Stimulated activated CD8-positive, alpha-beta memory T cell treated with anti-CD3 and anti-CD28 coated beads, Interleukin-7, amount 100 ng/mL, for 48 hours (primary cell): ENCODE results near the gene NR2C2AP.
A peak's percentile ranks its signal among the peaks of the same experiment; 100 is the strongest.

Experiments
- DNase-seq, 2 donors: peaks; one replicate each; pipeline ENCODE4 v3.0.0-alpha.2; 2020; ENCODE audit warnings: low read depth in 1 of 2; ENCODE audit errors: extremely low read depth in 1 of 2

The NR2C2AP gene

GRCh38 chr19:19215792-19216191, 12.6 kb upstream of the NR2C2AP start:
- no peak for DNase-seq

- no peak for DNase-seq
Measured at GRCh38 chr19:19214892-19215291, 11.7 kb upstream of the NR2C2AP start.

- DNase-seq, result no peak
Measured at GRCh38 chr19:19214159-19214490, 10.9 kb upstream of the NR2C2AP start.

GRCh38 chr19:19213426-19214158, 10.4 kb upstream of the NR2C2AP start:
- DNase-seq, result no peak

- DNase-seq, result no peak
Measured at GRCh38 chr19:19212916-19213315, 9.7 kb upstream of the NR2C2AP start.

GRCh38 chr19:19211499-19212420, 8.5 kb upstream of the NR2C2AP start, which contains the start of gene NCAN:
Gene NCAN (plus strand): TSS chr19:19211958. CDS start chr19:19216954, 4,996 bp downstream.
- no peak for DNase-seq

GRCh38 chr19:19209372-19209771, 6.2 kb upstream of the NR2C2AP start:
- DNase-seq, result no peak

GRCh38 chr19:19207637-19208572, 4.7 kb upstream of the NR2C2AP start:
- no peak for DNase-seq

- no peak for DNase-seq
Measured at GRCh38 chr19:19206938-19207337, 3.7 kb upstream of the NR2C2AP start.

- no peak for DNase-seq
Measured at GRCh38 chr19:19205416-19206410, 2.5 kb upstream of the NR2C2AP start.

GRCh38 chr19:19204181-19204580, 967 bp upstream of the NR2C2AP start:
- DNase-seq, result no peak

GRCh38 chr19:19202707-19203011, 555 bp downstream of the NR2C2AP start:
- no peak for DNase-seq

GRCh38 chr19:19201697-19202630, 1.2 kb downstream of the NR2C2AP start:
- DNase-seq, result no peak

GRCh38 chr19:19193926-19194325, 9.3 kb downstream of the NR2C2AP start:
- no peak for DNase-seq

GRCh38 chr19:19192910-19193423, 10.2 kb downstream of the NR2C2AP start:
- no peak for DNase-seq

- DNase-seq, result peak; percentile 95 to 99
Measured at GRCh38 chr19:19192078-19192882, 10.9 kb downstream of the NR2C2AP start, which contains the start of the genes BORCS8 and RFXANK. Gene BORCS8 (minus strand): TSS chr19:19192152. CDS start chr19:19192117, 35 bp downstream. Gene RFXANK (plus strand): TSS chr19:19192258. CDS start chr19:19193947, 1,689 bp downstream.

GRCh38 chr19:19191768-19192077, 11.5 kb downstream of the NR2C2AP start:
- DNase-seq, result no peak

GRCh38 chr19:19186742-19187141, 16.5 kb downstream of the NR2C2AP start:
- DNase-seq, result no peak
